ENCODE data around the gene SPATA13.

SPATA13 gene

DNA sequence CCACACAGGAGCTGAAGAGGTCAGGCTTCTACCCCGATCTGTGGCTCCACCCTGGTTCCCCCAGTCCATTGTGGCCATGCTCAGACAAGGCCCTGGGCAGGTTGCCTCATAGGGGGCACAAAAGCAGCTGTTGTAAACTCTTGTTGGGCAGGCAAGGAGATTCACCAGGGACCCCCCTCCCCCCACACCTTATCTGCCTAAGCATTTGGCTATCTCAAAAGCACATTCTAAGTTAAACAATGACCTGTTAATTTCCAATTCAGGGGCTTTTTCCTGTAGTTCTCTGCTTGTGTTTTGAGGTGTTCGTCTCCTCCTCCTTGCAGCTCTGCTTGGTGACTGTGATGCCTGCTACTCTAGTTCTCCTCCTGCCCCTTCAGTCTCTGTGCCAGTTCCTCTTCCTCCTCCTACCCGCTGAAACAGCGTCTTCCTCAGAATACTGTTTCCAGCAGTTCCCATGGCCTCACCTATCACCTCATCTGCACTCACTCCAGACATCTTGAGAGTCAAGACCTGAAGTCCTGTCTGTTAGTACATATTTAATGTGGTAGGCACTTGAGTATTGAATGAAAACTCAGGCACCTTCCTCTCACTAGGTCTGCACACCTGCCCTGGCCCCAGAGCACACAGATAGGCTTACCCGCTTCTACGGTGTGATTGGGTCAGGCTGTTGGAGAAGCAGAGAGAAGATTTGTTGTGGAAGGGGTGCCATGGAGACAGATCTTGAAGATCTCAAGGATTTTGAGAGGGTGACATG is 31.7 kb downstream of the SPATA13 start:
- no peak for TF ChIP-seq POLR2AphosphoS5 (IDR thresholded peaks at IDR 0.05; ENCODE audit: low read depth, low read length)
- no peak for TF ChIP-seq FOXP2 (optimal IDR thresholded peaks at IDR 0.05; ENCODE audit: borderline replicate concordance, extremely low read depth, extremely low read length, insufficient read depth)
- TF ChIP-seq TAF1 (IDR thresholded peaks at IDR 0.05; ENCODE audit: borderline replicate concordance, insufficient read depth, low read length): no peak
- TF ChIP-seq SIN3A (IDR thresholded peaks at IDR 0.05; ENCODE audit: borderline replicate concordance, insufficient read depth, low read length): no peak
- TF ChIP-seq, protein P1, sequence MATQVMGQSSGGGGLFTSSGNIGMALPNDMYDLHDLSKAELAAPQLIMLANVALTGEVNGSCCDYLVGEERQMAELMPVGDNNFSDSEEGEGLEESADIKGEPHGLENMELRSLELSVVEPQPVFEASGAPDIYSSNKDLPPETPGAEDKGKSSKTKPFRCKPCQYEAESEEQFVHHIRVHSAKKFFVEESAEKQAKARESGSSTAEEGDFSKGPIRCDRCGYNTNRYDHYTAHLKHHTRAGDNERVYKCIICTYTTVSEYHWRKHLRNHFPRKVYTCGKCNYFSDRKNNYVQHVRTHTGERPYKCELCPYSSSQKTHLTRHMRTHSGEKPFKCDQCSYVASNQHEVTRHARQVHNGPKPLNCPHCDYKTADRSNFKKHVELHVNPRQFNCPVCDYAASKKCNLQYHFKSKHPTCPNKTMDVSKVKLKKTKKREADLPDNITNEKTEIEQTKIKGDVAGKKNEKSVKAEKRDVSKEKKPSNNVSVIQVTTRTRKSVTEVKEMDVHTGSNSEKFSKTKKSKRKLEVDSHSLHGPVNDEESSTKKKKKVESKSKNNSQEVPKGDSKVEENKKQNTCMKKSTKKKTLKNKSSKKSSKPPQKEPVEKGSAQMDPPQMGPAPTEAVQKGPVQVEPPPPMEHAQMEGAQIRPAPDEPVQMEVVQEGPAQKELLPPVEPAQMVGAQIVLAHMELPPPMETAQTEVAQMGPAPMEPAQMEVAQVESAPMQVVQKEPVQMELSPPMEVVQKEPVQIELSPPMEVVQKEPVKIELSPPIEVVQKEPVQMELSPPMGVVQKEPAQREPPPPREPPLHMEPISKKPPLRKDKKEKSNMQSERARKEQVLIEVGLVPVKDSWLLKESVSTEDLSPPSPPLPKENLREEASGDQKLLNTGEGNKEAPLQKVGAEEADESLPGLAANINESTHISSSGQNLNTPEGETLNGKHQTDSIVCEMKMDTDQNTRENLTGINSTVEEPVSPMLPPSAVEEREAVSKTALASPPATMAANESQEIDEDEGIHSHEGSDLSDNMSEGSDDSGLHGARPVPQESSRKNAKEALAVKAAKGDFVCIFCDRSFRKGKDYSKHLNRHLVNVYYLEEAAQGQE (IDR thresholded peaks at IDR 0.05; ENCODE audit: insufficient read depth in 1 of 2, low read depth in 2 of 2, low read length in 2 of 2): no peak

DNA sequence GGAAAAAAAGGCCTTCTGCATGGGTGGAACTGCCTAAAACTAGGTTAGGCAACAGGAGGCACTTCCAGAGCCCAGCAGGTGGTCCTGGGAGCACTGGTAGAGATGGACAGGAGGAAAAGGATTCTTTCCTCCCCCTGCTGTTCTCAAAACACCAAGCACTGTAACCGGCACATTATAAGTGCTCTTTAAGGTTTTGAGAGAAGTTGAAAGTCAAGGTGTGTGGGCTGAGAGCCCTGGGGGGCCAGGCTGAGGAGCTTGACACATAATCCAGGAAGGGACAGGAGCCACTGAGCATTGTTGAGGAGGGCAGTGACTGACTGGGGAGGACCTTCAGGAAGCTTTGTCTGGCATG is 32.3 kb downstream of the SPATA13 start:
- TF ChIP-seq, protein P1 (IDR thresholded peaks at IDR 0.05; ENCODE audit: insufficient read depth in 1 of 2, low read depth in 2 of 2, low read length in 2 of 2): no peak
- TF ChIP-seq SIN3A (IDR thresholded peaks at IDR 0.05; ENCODE audit: borderline replicate concordance, insufficient read depth, low read length) (no peak), TAF1 (IDR thresholded peaks at IDR 0.05; ENCODE audit: borderline replicate concordance, insufficient read depth, low read length) (no peak), POLR2AphosphoS5 (IDR thresholded peaks at IDR 0.05; ENCODE audit: low read depth, low read length) (no peak), FOXP2 (optimal IDR thresholded peaks at IDR 0.05; ENCODE audit: borderline replicate concordance, extremely low read depth, extremely low read length, insufficient read depth) (no peak)

DNA sequence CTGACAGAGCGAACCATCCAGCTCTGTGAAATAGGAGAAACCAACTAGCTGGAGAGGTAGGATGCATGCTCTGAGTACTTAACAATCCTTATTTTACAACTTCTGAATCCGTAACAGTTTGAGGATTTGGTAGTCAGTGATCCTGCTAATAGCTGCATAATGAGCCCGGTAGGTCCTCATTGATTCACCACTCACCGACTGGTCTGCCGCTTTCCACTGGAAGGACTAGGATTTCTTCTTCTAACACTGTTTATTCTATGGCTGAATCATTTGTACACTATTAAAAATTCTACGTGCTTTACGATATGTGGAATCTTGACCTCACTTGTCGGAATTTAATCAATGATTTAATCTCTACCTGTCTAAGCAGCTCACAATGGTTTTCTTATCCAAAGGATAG is 33.9 kb downstream of the SPATA13 start:
- TF ChIP-seq FOXP2 (optimal IDR thresholded peaks at IDR 0.05; ENCODE audit: borderline replicate concordance, extremely low read depth, extremely low read length, insufficient read depth): no peak

DNA sequence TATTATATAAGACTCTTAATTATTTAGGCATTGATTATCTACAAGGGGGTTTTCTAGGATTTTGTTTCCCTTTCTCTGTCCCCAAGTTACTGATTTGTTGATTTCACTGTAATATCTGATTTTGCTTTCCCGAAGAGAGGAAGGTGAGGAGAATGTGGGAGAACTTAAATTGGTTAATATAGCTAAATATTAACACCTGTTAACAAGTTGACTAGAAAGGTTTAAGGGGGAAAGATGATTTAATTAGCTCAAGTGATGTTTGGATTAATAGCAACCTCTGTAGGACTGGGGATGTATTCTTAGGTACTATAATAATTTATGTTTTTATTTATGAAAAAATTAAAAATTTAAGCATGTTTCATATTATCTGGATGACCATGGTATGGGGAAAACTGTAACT is 35.1 kb downstream of the SPATA13 start:
- TF ChIP-seq TAF1 (IDR thresholded peaks at IDR 0.05; ENCODE audit: borderline replicate concordance, insufficient read depth, low read length) (no peak), SIN3A (IDR thresholded peaks at IDR 0.05; ENCODE audit: borderline replicate concordance, insufficient read depth, low read length) (no peak), FOXP2 (optimal IDR thresholded peaks at IDR 0.05; ENCODE audit: borderline replicate concordance, extremely low read depth, extremely low read length, insufficient read depth) (no peak), POLR2AphosphoS5 (IDR thresholded peaks at IDR 0.05; ENCODE audit: low read depth, low read length) (no peak)
- TF ChIP-seq, protein P1 (IDR thresholded peaks at IDR 0.05; ENCODE audit: insufficient read depth in 1 of 2, low read depth in 2 of 2, low read length in 2 of 2): no peak

DNA sequence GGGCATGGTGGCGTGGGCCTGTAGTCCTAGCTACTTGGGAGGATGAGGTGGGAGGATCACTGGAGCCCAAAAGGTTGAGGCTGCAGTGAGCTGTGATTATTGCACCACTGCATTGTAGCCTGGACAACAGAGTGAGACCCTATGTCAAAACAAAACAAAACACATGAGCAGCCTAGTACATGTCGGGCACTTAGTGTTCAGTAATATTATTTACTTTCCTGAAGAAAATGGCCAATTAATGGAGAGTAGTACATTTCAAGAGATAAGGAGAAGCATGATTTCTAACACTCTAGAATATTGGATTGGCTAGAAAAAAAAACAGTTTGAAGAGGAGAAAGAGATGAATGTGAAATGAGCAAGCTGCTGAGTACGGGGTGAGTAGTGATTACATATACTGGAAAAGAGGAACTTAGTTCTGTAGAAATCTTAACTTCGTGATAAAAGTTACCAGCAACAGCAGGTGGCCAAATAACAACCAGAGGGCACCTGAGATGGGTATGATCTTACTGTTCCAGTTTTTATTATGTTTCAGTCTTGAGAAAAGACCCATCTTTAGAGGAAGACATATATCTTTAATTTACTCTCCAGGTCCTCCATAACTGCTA is 36.2 kb downstream of the SPATA13 start:
- TF ChIP-seq, protein P1 (IDR thresholded peaks at IDR 0.05; ENCODE audit: insufficient read depth in 1 of 2, low read depth in 2 of 2, low read length in 2 of 2): no peak
- TF ChIP-seq SIN3A (IDR thresholded peaks at IDR 0.05; ENCODE audit: borderline replicate concordance, insufficient read depth, low read length) (no peak), POLR2AphosphoS5 (IDR thresholded peaks at IDR 0.05; ENCODE audit: low read depth, low read length) (no peak), TAF1 (IDR thresholded peaks at IDR 0.05; ENCODE audit: borderline replicate concordance, insufficient read depth, low read length) (no peak), FOXP2 (optimal IDR thresholded peaks at IDR 0.05; ENCODE audit: borderline replicate concordance, extremely low read depth, extremely low read length, insufficient read depth) (no peak)

Measured in PFSK-1 (cell line).